Smooth muscle cell of the coronary artery (primary cell): ENCODE data around the gene CXorf65. TPM values are rescaled to one million over a fixed set of nuclear protein-coding genes. Genes with fewer than 3 reads are reported as not detected.

Experiments
- total RNA-seq: library from RNA; depleted of rRNA; stranded (reverse); fragments of >200 nt; gene quantifications from 2 replicates; pipeline ENCODE4 v1.2.3, GENCODE V29; 2014; ENCODE audit warnings: low replicate concordance

Gene CXorf65
- total RNA-seq: not detected in 2 replicates

GRCh38 chrX:71106427-71106826 lies at the start of gene CXorf65:
Gene CXorf65 (minus strand): TSS chrX:71106740. CDS start chrX:71106556, 184 bp downstream.

GRCh38 chrX:71144651-71145050 lies 38.1 kb upstream of the CXorf65 start, which contains the start of gene NLGN3:
Gene NLGN3 (plus strand): TSS chrX:71144841. CDS start chrX:71147750, 2,909 bp downstream.

GRCh38 chrX:71118032-71118984 lies 11.8 kb upstream of the CXorf65 start, which contains the start of gene MED12:
Gene MED12 (plus strand): TSS chrX:71118596. CDS start chrX:71118755, 159 bp downstream.

DNA sequence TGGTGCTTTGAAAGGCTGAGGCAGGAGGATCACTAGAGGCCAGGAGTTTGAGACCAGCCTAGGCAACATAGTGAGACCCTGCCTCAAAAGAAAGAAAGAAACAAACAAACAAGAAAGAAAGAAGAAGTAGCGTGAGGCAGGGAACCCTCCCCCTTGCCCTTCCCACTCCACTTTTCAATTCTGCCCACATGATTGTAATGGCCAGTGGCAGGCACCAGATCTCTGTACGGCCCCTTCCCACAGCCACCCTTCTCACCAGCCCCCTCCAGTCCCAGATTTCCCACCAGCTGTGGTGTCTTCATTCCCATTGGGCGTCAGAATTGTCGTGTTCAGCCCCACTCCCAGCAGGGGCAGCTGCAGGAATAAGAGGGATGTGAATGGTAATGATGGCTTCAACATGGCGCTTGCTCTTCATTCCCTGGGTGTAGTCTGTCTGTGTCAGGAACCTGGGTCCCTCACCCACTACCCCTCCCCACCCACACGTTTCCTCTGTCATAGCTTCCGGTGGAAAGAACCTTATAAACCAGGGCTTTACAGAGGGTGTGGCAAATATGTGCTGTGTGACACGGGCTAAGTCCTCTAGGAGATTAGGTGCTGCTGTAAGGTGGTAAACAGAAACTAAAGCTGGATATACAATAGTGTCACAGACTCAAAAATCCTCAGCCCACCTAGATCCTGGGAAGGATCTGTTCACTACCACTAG lies 4.8 kb upstream of the CXorf65 start, which contains the start of gene IL2RG:
IL2RG (minus strand) TSS at position 437 of the 703 bp plus-strand sequence; CDS start at position 399, 38 bp downstream.

GRCh38 chrX:71095555-71095980 lies 11.0 kb downstream of the CXorf65 start, which contains the start of gene FOXO4:
Gene FOXO4 (plus strand): TSS chrX:71095851. CDS start chrX:71096529, 678 bp downstream.

GRCh38 chrX:71068044-71068918 lies 38.3 kb downstream of the CXorf65 start, which contains the start of gene SNX12:
Gene SNX12 (minus strand): TSS chrX:71068334. CDS start chrX:71068306, 28 bp downstream.

Other genes with a start within 250 kb of the CXorf65 start
- gene TEX11, start 198.0 kb downstream of the CXorf65 start, total RNA-seq: not detected in 2 replicates
- gene SLC7A3, start 175.6 kb downstream of the CXorf65 start, total RNA-seq: not detected in 2 replicates
- 71.0 and 72.2 TPM in 2 replicates for gene SNX12, start 38.4 kb downstream of the CXorf65 start, total RNA-seq
- gene FOXO4, start 10.9 kb downstream of the CXorf65 start, total RNA-seq: 4.4 and 4.6 TPM in 2 replicates
- gene IL2RG, start 4.8 kb upstream of the CXorf65 start, total RNA-seq: not detected in 2 replicates
- gene MED12, start 11.9 kb upstream of the CXorf65 start, total RNA-seq: 23.3 and 25.5 TPM in 2 replicates
- 0.08 and 0.35 TPM in 2 replicates for gene NLGN3, start 38.1 kb upstream of the CXorf65 start, total RNA-seq
- not detected in 2 replicates for gene GJB1, start 116.5 kb upstream of the CXorf65 start, total RNA-seq
- gene ZMYM3, start 147.4 kb upstream of the CXorf65 start, total RNA-seq: 5.1 and 10.4 TPM in 2 replicates
- gene NONO, start 176.9 kb upstream of the CXorf65 start, total RNA-seq: 307 and 438 TPM in 2 replicates
- 0.70 and 6.6 TPM in 2 replicates for gene ITGB1BP2, start 195.0 kb upstream of the CXorf65 start, total RNA-seq